ENCODE data around the gene TGFBR3.

The TGFBR3 gene
- 70.8 to 372 (median 132) reads per million in 9 experiments for total RNA-seq

GRCh38 chr1:91885716-91886506, at the start of gene TGFBR3:
Gene TGFBR3 (minus strand): TSS chr1:91886151. CDS start chr1:91861531, 24,620 bp downstream.
- H3K27ac Mint-ChIP-seq = peak within 1 kb of the TSS; percentile 92 to 96
- H3K4me1 Mint-ChIP-seq (ENCODE audit: low read depth in 2 of 2) = peaks cover 42 to 44% of the 10 kb centered on the region in 2 donors
- peak; percentile 71 to 76 (median 72) for DNase-seq
- H3K36me3 Mint-ChIP-seq (ENCODE audit: insufficient read depth) = peaks cover 28% of the 10 kb centered on the region
- no peaks in the 10 kb centered on the region for H3K9me3 Mint-ChIP-seq
- peak within 1 kb of the TSS; percentile 99 for H3K4me3 Mint-ChIP-seq
- no peaks in the 10 kb centered on the region for H3K27me3 Mint-ChIP-seq
- peak; percentile 77 for ATAC-seq (replicated peaks)

- Mint-ChIP-seq H3K27me3 (no peaks in the 10 kb centered on the region), H3K36me3 (ENCODE audit: insufficient read depth) (peaks cover 2% of the 10 kb centered on the region), H3K4me3 (no peak overlapping the region), H3K4me1 (ENCODE audit: low read depth in 2 of 2) (peaks cover 1 to 6% of the 10 kb centered on the region in 2 donors), H3K27ac (no peak overlapping the region), H3K9me3 (no peaks in the 10 kb centered on the region)
- no peak for ATAC-seq (replicated peaks)
- DNase-seq = no peak
Observed at GRCh38 chr1:91929250-91929649, 43.3 kb upstream of the TGFBR3 start.

- H3K27me3 Mint-ChIP-seq = no peaks in the 10 kb centered on the region
- H3K36me3 Mint-ChIP-seq (ENCODE audit: insufficient read depth) = peaks cover 2% of the 10 kb centered on the region
- H3K27ac Mint-ChIP-seq = peak overlapping the region in 1 of 2 donors; percentile 11
- peaks cover 7 to 12% of the 10 kb centered on the region in 2 donors for H3K4me1 Mint-ChIP-seq (ENCODE audit: low read depth in 2 of 2)
- no peak for ATAC-seq (replicated peaks)
- no peak overlapping the region for H3K4me3 Mint-ChIP-seq
- H3K9me3 Mint-ChIP-seq = no peaks in the 10 kb centered on the region
- DNase-seq = no peak
Observed at GRCh38 chr1:91928026-91928425, 42.1 kb upstream of the TGFBR3 start.

GRCh38 chr1:91925644-91926435, 39.9 kb upstream of the TGFBR3 start:
- Mint-ChIP-seq H3K4me1 (ENCODE audit: low read depth in 2 of 2) (peaks cover 7 to 12% of the 10 kb centered on the region in 2 donors), H3K36me3 (ENCODE audit: insufficient read depth) (peaks cover 2% of the 10 kb centered on the region), H3K4me3 (no peak overlapping the region), H3K27ac (no peak overlapping the region), H3K27me3 (no peaks in the 10 kb centered on the region), H3K9me3 (no peaks in the 10 kb centered on the region)
- ATAC-seq (replicated peaks) (no peak), DNase-seq (no peak)

- H3K4me1 Mint-ChIP-seq (ENCODE audit: low read depth in 2 of 2) = peaks cover 7 to 12% of the 10 kb centered on the region in 2 donors
- H3K9me3 Mint-ChIP-seq = no peaks in the 10 kb centered on the region
- DNase-seq (no peak), ATAC-seq (replicated peaks) (no peak)
- no peaks in the 10 kb centered on the region for H3K27me3 Mint-ChIP-seq
- H3K4me3 Mint-ChIP-seq = peak overlapping the region in 1 of 2 donors; percentile 15
- peaks cover 2% of the 10 kb centered on the region for H3K36me3 Mint-ChIP-seq (ENCODE audit: insufficient read depth)
- peak overlapping the region in 1 of 2 donors; percentile 62 for H3K27ac Mint-ChIP-seq
Observed at GRCh38 chr1:91924146-91924545, 38.2 kb upstream of the TGFBR3 start.

GRCh38 chr1:91919962-91920361, 34.0 kb upstream of the TGFBR3 start:
- H3K4me1 Mint-ChIP-seq (ENCODE audit: low read depth in 2 of 2) = peaks cover 7 to 8% of the 10 kb centered on the region in 2 donors
- no peak for DNase-seq
- H3K27me3 Mint-ChIP-seq = no peaks in the 10 kb centered on the region
- no peak for ATAC-seq (replicated peaks)
- no peak overlapping the region for H3K27ac Mint-ChIP-seq
- no peaks in the 10 kb centered on the region for H3K36me3 Mint-ChIP-seq (ENCODE audit: insufficient read depth)
- no peaks in the 10 kb centered on the region for H3K9me3 Mint-ChIP-seq
- no peak overlapping the region for H3K4me3 Mint-ChIP-seq

GRCh38 chr1:91916811-91917460, 31.0 kb upstream of the TGFBR3 start:
- no peak for ATAC-seq (replicated peaks)
- DNase-seq = no peak
- peak overlapping the region in 1 of 2 donors; percentile 13 for H3K27ac Mint-ChIP-seq
- peaks cover 0 to 2% of the 10 kb centered on the region in 2 donors for H3K4me1 Mint-ChIP-seq (ENCODE audit: low read depth in 2 of 2)
- H3K4me3 Mint-ChIP-seq = no peak overlapping the region
- H3K9me3 Mint-ChIP-seq = no peaks in the 10 kb centered on the region
- no peaks in the 10 kb centered on the region for H3K36me3 Mint-ChIP-seq (ENCODE audit: insufficient read depth)
- no peaks in the 10 kb centered on the region for H3K27me3 Mint-ChIP-seq

GRCh38 chr1:91916046-91916445, 30.1 kb upstream of the TGFBR3 start:
- Mint-ChIP-seq H3K27me3 (no peaks in the 10 kb centered on the region), H3K9me3 (no peaks in the 10 kb centered on the region), H3K27ac (peak overlapping the region in 1 of 2 donors; percentile 41), H3K4me1 (ENCODE audit: low read depth in 2 of 2) (peaks cover 0 to 2% of the 10 kb centered on the region in 2 donors), H3K4me3 (no peak overlapping the region), H3K36me3 (ENCODE audit: insufficient read depth) (no peaks in the 10 kb centered on the region)
- DNase-seq = no peak
- ATAC-seq (replicated peaks) = no peak

GRCh38 chr1:91913018-91913417, 27.1 kb upstream of the TGFBR3 start:
- H3K36me3 Mint-ChIP-seq (ENCODE audit: insufficient read depth) = no peaks in the 10 kb centered on the region
- H3K27me3 Mint-ChIP-seq = no peaks in the 10 kb centered on the region
- H3K4me3 Mint-ChIP-seq = no peak overlapping the region
- H3K9me3 Mint-ChIP-seq = no peaks in the 10 kb centered on the region
- H3K4me1 Mint-ChIP-seq (ENCODE audit: low read depth in 2 of 2) = peaks cover 0 to 2% of the 10 kb centered on the region in 2 donors
- DNase-seq (no peak), ATAC-seq (replicated peaks) (no peak)
- peak overlapping the region in 1 of 2 donors; percentile 42 for H3K27ac Mint-ChIP-seq

- no peak overlapping the region for H3K27ac Mint-ChIP-seq
Observed at GRCh38 chr1:91912266-91912665, 26.3 kb upstream of the TGFBR3 start.

GRCh38 chr1:91901231-91901630, 15.3 kb upstream of the TGFBR3 start:
- H3K9me3 Mint-ChIP-seq = no peaks in the 10 kb centered on the region
- DNase-seq (no peak), ATAC-seq (replicated peaks) (no peak)
- H3K27ac Mint-ChIP-seq = no peak overlapping the region
- H3K4me1 Mint-ChIP-seq (ENCODE audit: low read depth in 2 of 2) = peaks cover under 1 to 2% of the 10 kb centered on the region in 2 donors
- no peaks in the 10 kb centered on the region for H3K27me3 Mint-ChIP-seq
- H3K36me3 Mint-ChIP-seq (ENCODE audit: insufficient read depth) = no peaks in the 10 kb centered on the region
- no peak overlapping the region for H3K4me3 Mint-ChIP-seq

More at GRCh38 chr1:91912266-91912665, 26.3 kb upstream of the TGFBR3 start:
- Mint-ChIP-seq H3K27me3 (no peaks in the 10 kb centered on the region), H3K4me1 (ENCODE audit: low read depth in 2 of 2) (peaks cover 0 to 2% of the 10 kb centered on the region in 2 donors), H3K36me3 (ENCODE audit: insufficient read depth) (no peaks in the 10 kb centered on the region), H3K4me3 (no peak overlapping the region), H3K9me3 (no peaks in the 10 kb centered on the region)
- no peak for ATAC-seq (replicated peaks)
- no peak for DNase-seq

- Mint-ChIP-seq H3K4me3 (no peak overlapping the region), H3K27ac (no peak overlapping the region), H3K4me1 (ENCODE audit: low read depth in 2 of 2) (peaks cover 7 to 9% of the 10 kb centered on the region in 2 donors), H3K27me3 (no peaks in the 10 kb centered on the region), H3K9me3 (no peaks in the 10 kb centered on the region), H3K36me3 (ENCODE audit: insufficient read depth) (no peaks in the 10 kb centered on the region)
- DNase-seq = no peak
- ATAC-seq (replicated peaks) = no peak
Observed at GRCh38 chr1:91900562-91900961, 14.6 kb upstream of the TGFBR3 start.

GRCh38 chr1:91897016-91897415, 11.1 kb upstream of the TGFBR3 start:
- no peaks in the 10 kb centered on the region for H3K36me3 Mint-ChIP-seq (ENCODE audit: insufficient read depth)
- no peak overlapping the region for H3K27ac Mint-ChIP-seq
- ATAC-seq (replicated peaks) (no peak), DNase-seq (no peak)
- no peak overlapping the region for H3K4me3 Mint-ChIP-seq
- H3K9me3 Mint-ChIP-seq = no peaks in the 10 kb centered on the region
- peaks cover 13 to 15% of the 10 kb centered on the region in 2 donors for H3K4me1 Mint-ChIP-seq (ENCODE audit: low read depth in 2 of 2)
- no peaks in the 10 kb centered on the region for H3K27me3 Mint-ChIP-seq

Data from effector memory CD8-positive, alpha-beta T cell (primary cell).